SH-SY5Y (cell line): Measurements from ENCODE around the gene CTDP1.

ENCODE experiments used
- GATA2 ChIP-seq: IDR thresholded peaks from 2 replicates; pipeline ENCODE4 v1.6.1; 2011; ENCODE audit warnings: mild to moderate bottlenecking, low read depth, low read length
- GATA3 ChIP-seq: IDR thresholded peaks from 2 replicates; pipeline ENCODE4 v1.6.1; 2011; ENCODE audit warnings: low read depth, mild to moderate bottlenecking, low read length, moderate library complexity

DNA sequence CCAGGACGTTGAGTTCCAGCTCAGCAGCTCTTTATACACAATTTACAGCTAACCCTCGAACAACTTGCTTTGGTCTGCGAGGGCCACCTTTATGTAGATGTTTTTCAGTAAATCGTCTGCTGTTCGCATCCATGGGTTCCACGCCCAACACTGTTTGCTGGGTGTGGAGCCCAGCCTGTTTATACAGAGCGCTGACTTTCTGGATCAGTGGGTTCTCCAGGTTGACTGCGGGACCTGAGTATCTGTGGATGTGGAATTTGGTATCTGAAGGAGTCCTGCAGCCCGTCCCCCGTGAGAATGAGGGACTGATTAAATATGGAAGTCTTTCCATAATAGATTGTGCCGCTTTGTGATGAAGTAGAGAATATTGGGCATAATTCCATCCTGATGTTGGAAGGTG is 2.9 kb downstream of the CTDP1 start:
- TF ChIP-seq GATA3 (no peak), GATA2 (no peak)
